ENCODE measurements around the gene MUSTN1.

- no peak for TF ChIP-seq EZH2 (IDR thresholded peaks at IDR 0.05; ENCODE audit: borderline replicate concordance, low read length)
- TF ChIP-seq, protein P1, sequence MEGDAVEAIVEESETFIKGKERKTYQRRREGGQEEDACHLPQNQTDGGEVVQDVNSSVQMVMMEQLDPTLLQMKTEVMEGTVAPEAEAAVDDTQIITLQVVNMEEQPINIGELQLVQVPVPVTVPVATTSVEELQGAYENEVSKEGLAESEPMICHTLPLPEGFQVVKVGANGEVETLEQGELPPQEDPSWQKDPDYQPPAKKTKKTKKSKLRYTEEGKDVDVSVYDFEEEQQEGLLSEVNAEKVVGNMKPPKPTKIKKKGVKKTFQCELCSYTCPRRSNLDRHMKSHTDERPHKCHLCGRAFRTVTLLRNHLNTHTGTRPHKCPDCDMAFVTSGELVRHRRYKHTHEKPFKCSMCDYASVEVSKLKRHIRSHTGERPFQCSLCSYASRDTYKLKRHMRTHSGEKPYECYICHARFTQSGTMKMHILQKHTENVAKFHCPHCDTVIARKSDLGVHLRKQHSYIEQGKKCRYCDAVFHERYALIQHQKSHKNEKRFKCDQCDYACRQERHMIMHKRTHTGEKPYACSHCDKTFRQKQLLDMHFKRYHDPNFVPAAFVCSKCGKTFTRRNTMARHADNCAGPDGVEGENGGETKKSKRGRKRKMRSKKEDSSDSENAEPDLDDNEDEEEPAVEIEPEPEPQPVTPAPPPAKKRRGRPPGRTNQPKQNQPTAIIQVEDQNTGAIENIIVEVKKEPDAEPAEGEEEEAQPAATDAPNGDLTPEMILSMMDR (IDR thresholded peaks at IDR 0.05; ENCODE audit: low read length): no peak
Observed at GRCh38 chr3:52789746-52790040, 45.1 kb downstream of the MUSTN1 start.
